GM12892 (cell line): ENCODE measurements around the gene NDUFB2.

Source experiments
- POLR2A ChIP-seq: IDR thresholded peaks from 2 replicates; pipeline ENCODE4 v1.6.1; 2011; ENCODE audit warnings: low read depth, low read length, control low read depth
- POLR2AphosphoS5 ChIP-seq: IDR thresholded peaks from 2 replicates; pipeline ENCODE4 v1.6.1; 2011; ENCODE audit warnings: low read depth, low read length, control low read depth
- TAF1 ChIP-seq: IDR thresholded peaks from 2 replicates; pipeline ENCODE4 v1.6.1; 2011; ENCODE audit warnings: low read depth, mild to moderate bottlenecking, control low read depth, low read length, borderline replicate concordance

GRCh38 chr7:140752533-140752932 lies 56.0 kb downstream of the NDUFB2 start:
- TF ChIP-seq POLR2A (no peak), POLR2AphosphoS5 (no peak), TAF1 (no peak)
